Left cardiac atrium (tissue), 4 donors: Measurements from ENCODE around the gene ESPN. TPM values are rescaled to one million over a fixed set of nuclear protein-coding genes. Genes with fewer than 3 reads are reported as not detected.

Experiments
- ATAC-seq, 2 donors: fragments of 200-7000 bp; cut with Tn5 transposase; one replicate each; pipeline ENCODE4 v1.9.1; 2020; ENCODE audit warnings: mild to moderate bottlenecking in 2 of 2, moderate library complexity in 2 of 2
- DNase-seq: peaks from one replicate; pipeline ENCODE4 v3.0.0-alpha.2; 2020
- intact Hi-C, 2 donors: fragments of 100-400 bp; cut with DNase I; formaldehyde crosslinking; loops; one replicate each; pipeline versions ENCODE4 v1.14.1 to v1.15.1; 2022 to 2023
- total RNA-seq, 2 donors: library from RNA; stranded (reverse); fragmentation: NEBNext Ultra II Directional; extraction: Animal tissue kit (Norgen Biotek cat#: 25700); gene quantifications; one replicate each; pipeline ENCODE4 v1.2.1, GENCODE V29; 2021
- donor health status: DM: no; HTN: yes; CAD: no.
- donor health status: DM: no; HTN: yes; CAD: no; lungs with severe emphysema.
- donor health status: DM: yes; HTN: yes; CAD: no.
- donor health status: Dilated cardiomyopathy.

The ESPN gene
- total RNA-seq, 2 donors from 2014 or later: 0.42 to 0.44 TPM

DNA sequence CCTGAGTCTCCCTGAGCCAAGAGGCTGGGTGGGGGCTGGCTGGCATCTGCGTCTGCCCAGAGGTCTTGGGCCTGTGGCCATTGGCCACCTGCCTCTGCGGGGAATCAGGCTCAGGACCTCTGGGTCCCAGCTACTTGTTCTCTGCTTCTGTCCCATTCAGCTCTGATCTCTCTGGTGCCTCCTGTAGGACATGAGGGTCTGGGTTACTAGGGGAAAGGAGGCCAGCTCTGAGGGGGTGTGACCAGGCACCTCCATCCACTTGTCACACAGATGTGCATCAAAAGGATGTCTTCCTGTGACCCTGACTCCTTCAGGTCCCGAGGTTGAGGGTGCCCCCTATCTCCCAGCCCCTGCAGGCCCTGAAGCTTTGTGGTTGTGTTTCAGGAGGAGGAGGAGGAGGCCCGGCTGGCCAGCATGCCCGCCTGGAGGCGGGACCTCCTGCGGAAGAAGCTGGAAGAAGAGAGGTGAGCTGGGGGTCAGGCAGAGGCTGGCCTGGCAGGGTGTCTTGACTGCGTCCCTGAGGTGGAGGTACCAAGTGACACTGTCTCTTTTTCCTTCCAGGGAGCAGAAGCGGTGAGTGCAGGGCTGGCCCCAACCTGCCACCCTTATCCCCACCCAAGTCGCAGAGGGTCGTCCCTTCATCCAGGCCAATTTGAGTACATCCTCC is 32.4 kb downstream of the ESPN start:
- no peak for ATAC-seq

DNA sequence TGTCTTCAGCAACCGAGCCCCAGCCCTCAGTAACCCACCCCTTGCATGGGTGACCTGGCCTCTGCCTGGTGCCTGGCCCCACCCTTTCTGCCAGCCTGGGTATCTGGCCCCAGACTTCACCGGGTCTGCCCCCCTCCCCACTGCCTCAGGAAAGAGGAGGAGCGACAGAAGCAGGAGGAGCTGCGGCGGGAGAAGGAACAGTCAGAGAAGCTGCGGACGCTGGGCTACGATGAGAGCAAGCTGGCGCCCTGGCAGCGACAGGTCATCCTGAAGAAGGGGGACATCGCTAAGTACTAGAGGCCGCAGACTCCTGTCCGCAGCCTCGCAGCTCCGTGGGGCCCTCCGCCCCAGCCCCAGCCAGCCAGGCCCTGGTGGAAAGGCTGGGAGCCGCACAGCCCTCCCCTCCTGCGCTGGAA is 35.3 kb downstream of the ESPN start:
- DNase-seq (no peak), ATAC-seq (peak; percentile 10 to 16)
- intact Hi-C loops: no loop called here

More for the DNA sequence above, 32.4 kb downstream of the ESPN start:
- intact Hi-C loops: no loop called here
- no peak for DNase-seq

- ATAC-seq: peak; percentile 39 to 62
- no peak for DNase-seq
- intact Hi-C loops: no loop called here
These were observed 35.9 kb downstream of the ESPN start for GRCh38 chr1:6460301-6461050.

DNA sequence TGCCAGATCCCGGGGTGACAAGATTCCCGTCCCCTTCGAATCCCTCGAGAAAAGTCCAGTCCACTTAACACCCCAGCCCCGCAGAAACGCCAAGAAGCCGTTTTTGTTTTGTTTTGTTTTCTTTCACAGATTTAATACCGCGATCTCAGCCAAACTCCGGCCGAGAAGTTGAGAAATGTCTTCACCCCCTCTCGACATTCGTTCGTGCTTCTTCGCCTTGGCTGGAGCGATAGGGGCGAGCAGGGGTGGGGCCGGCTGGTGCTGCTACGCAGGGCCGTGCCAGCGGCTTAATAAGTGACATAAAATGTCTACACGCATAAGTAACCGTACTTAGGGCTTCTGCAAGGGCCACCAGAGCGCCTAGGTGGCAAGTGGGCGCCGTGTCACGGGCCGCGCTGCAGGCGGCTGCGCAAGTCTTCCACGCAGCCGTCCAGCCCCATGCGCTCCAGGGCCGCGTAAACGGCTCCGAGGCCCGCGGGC is 36.5 kb downstream of the ESPN start:
- intact Hi-C loops: no loop called here
- no peak for DNase-seq
- peak in 1 of 2 donors; percentile 4 for ATAC-seq

- intact Hi-C loops: no loop called here
- ATAC-seq: no peak
- no peak for DNase-seq
These were observed 37.2 kb downstream of the ESPN start for GRCh38 chr1:6461538-6462411.

DNA sequence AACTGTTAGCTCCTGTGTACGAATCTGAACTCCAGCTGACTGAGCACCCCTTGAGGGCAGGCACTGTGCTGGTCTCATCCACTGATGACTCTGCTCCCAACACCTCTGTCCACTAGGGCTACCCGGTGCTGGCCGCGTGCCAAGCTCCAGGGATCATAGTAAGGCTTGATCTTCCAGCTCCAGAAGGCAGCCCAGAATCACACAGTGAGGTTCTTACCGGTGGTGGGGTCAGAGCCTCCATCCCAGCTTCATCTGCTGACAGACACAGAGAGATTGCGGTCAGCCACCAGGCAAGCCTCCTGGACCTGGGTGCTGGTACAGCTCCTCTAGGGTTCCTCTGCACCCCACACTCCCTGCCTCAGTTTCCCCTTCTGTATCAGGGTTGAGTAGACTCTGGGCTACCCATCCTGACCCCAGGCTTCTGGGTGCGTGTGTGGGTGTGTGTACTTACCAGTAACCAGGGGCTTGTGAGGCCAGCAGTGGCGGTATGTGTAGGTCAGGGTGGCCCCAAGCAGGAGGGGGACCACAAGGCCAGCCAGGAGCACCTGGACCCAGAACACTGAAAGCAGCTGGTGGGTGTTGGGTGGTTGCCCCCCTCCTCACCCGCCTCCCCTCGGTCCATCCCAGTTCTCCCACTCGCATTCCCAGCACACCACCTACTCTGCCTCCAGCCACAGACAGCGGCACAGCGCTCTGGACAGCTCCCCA is 38.0 kb downstream of the ESPN start:
- intact Hi-C loops: no loop called here
- DNase-seq (no peak), ATAC-seq (no peak)

GRCh38 chr1:6463120-6463412 is 38.5 kb downstream of the ESPN start:
- DNase-seq (no peak), ATAC-seq (no peak)
- intact Hi-C loops: no loop called here

DNA sequence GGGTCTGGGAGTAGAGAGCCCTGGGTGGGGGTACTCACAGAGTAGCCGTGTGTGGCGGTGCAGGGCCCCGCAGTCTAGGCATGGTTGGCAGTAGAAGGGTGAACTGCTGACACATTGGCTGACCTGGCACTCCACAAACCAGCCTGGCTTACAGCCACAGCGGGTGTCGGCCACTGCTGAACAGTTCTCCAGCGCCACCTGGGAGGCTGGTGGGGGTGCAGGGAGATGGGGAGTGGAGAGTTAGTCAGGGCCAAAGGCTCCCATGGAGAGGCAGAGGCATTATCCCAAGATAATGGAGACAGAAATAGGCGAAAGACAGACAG is 39.9 kb downstream of the ESPN start:
- ATAC-seq: peak; percentile 44 to 49
- peak; percentile 64 for DNase-seq
- intact Hi-C loops: no loop called here

GRCh38 chr1:6464915-6465314 is 40.3 kb downstream of the ESPN start:
- no peak for ATAC-seq
- no peak for DNase-seq
- intact Hi-C loops: no loop called here

- ATAC-seq (no peak), DNase-seq (no peak)
- intact Hi-C loops: no loop called here
These were observed 41.0 kb downstream of the ESPN start for GRCh38 chr1:6465461-6466005.

GRCh38 chr1:6466023-6466422 is 41.4 kb downstream of the ESPN start, which contains the start of gene TNFRSF25:
TNFRSF25 (minus strand) TSS chr1:6466173; CDS start chr1:6466107, 66 bp downstream.
- ATAC-seq (no peak), DNase-seq (no peak)
- intact Hi-C loops: no loop called here

- ATAC-seq (no peak), DNase-seq (no peak)
- intact Hi-C loops: no loop called here
These were observed 42.2 kb downstream of the ESPN start for GRCh38 chr1:6466751-6467150.

- DNase-seq (no peak), ATAC-seq (no peak)
- intact Hi-C loops: no loop called here
These were observed 42.6 kb downstream of the ESPN start for GRCh38 chr1:6467224-6467623.

GRCh38 chr1:6467744-6468688 is 43.4 kb downstream of the ESPN start:
- ATAC-seq (no peak), DNase-seq (no peak)
- intact Hi-C loops: no loop called here

- intact Hi-C loops: no loop called here
- ATAC-seq (no peak), DNase-seq (no peak)
These were observed 44.3 kb downstream of the ESPN start for GRCh38 chr1:6468729-6469461.

DNA sequence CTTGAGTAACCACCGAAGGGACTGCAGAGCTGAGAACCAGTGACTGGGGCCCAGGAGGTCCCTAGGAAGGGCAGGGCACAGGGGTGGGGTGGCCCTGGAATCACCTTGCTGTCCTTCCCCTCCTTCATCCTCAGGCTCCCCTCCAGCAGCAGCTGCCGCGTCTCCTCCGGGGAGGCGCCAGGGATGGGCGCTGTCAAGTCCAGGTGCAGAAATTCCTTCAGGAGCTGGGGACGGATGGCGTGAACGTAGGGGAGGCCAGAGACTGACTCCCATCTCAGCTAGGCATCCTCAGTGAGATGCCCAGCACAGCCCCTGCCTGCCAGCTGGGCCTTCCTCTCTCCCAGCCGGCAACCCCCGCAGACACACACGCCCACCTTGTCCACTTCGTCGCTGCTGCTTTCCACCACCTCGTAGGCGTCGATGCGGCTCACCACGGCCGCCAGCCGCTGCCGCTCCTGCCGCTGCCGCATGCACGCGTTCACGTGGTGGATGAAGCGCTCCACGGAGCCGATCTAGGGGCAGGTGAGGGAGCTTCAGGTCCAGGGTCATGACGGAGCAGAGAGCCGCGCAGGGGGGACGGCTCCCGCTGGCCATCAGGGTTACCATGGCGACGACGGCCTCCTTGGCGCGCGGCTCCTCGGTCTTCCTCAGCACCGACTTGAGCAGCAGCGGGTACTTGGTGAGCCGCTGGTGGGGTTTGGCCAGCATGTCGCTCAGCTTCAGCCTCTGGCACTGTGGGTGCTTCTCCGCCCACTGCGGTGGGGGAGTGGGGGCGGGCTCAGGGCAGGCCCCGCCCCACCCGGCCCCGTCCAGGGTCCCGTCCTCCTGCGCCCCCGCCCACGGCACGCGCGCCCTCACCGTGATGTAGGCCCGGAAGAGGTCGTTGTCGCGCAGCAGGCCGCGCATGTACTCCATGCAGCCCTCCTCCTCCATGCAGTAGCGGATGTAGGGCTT is 45.8 kb downstream of the ESPN start:
- ATAC-seq: no peak
- no peak for DNase-seq
- intact Hi-C loops: no loop called here
